HG03442 (cell line): ENCODE data around the gene DCTN1.
"Not testable (repeated sequence)": the region's sequence is repeated elsewhere in the genome, so short reads cannot be mapped to it uniquely, and the experiment has no call there.

Experiments used
- ATAC-seq: cut with Tn5 transposase; IDR thresholded peaks from one replicate; pipeline ENCODE4 v1.9.1; 2021; ENCODE audit warnings: mild to moderate bottlenecking, moderate library complexity; ENCODE audit not compliant: unreplicated experiment

Gene DCTN1

DNA sequence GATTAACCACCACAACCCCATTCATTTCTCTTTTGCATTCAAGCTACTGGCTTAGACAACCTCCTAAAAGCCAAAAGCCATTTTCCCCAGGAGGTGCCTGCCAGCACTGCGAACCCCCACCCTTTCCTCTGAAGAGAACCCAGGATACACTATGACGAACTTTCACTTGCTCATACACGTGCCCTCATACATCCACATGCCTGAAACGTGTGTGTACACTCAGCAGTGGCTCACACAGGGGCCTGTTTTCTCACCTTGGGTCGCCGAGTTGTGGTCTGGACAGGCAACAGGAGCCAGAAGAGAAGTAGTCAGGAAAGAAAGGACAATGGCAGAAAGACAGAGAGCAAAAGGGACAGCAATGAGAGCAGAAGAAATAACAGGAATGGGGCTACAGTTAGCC, 7.4 kb downstream of the DCTN1 start:
- ATAC-seq = no peak

DNA sequence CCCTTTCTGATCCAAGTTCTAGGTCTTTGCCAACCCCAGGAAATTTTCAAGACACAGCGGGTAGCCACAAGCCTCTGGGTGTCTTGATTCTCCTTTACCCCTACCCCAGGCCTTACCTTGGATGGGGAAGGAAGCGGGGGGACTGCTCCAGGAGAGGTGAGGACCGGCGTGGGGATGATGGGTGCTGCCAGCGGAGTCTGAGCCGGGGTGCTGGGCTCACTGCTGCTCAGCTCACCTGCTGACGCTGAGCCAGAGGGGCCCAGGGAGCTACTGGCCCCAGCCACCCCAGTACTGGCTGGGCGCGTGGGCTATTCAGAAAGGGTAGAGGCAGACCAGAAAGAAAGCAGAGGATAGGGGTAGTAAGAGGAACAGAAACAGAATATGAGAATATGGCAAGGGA, 8.7 kb downstream of the DCTN1 start:
- ATAC-seq = no peak

DNA sequence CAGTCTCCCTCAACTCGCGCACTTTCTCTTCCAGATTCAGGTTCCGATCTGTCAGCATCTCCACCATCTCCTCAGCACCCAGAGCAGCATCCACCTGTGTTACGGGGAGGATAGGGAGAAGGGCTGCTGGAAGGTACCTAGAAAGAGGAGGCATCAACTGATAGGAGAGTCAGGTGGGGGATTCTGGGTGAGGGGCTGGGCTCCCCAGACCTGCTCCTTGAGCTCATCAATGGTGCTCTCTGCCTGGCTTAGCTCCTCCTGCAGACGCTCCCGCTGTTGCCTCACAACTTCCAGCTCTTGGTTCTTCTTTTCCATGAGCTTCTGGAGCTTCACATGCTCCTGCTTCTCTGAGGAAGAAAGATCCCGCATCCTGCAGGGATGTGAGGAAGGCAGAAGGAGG, 10.1 kb downstream of the DCTN1 start:
- no peak for ATAC-seq

DNA sequence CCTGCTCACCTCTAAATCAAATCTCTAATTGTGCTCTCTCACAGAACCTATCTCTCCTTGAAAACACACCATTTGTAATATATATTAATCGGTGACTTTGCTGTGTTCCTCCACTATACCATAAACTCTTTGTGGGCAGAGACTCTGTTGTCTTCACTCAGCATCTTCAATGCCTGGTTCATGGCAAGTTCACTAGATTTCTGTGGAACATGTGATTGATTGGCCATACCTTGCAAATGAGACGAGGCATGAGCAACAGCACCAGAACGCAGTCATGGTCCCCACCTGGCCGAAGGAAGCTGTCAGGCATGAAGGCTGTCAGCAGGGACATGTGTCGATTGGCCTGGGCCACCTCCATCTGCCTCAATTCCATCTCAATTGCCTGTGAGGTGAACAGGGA, 11.6 kb downstream of the DCTN1 start:
- ATAC-seq = no peak

DNA sequence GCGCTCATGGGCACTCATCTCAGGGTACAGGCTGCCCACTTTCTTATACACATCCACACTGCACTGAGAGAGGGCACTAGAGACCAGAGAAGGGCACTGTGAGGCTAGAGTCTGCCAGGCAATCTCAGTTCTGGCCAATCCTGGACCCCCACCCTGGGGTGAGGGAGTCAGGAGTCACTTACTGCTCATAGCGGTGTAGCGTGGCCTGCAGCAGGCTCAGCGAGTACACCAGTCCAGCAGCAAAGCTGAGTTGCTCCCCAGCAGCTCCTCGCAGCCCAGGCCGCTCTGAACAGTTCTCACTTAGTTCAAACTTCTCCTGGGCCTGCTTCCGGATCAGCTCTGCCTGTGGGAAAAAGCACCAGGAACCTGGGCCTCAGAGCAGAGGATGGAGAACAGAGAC, 12.3 kb downstream of the DCTN1 start:
- no peak for ATAC-seq

DNA sequence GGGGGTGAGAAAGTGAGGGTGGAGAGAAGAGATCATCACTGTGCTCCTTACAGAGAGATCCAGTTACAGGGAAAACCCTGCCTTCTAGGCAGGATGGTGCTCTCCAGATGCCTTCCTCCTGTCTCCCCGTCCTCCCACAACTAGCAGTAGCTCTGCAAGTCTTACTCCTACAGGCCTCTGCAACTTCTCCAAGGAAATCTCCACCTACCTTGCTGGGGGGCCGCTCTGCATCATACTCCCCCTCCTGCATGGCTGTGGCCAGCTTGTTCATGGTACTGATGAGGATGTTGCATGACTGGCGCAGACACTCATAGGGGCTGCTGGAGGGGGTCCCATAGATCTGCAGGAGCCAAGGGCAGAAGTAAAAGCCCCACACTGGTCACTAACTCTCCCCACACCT, 14.1 kb downstream of the DCTN1 start:
- no peak for ATAC-seq

DNA sequence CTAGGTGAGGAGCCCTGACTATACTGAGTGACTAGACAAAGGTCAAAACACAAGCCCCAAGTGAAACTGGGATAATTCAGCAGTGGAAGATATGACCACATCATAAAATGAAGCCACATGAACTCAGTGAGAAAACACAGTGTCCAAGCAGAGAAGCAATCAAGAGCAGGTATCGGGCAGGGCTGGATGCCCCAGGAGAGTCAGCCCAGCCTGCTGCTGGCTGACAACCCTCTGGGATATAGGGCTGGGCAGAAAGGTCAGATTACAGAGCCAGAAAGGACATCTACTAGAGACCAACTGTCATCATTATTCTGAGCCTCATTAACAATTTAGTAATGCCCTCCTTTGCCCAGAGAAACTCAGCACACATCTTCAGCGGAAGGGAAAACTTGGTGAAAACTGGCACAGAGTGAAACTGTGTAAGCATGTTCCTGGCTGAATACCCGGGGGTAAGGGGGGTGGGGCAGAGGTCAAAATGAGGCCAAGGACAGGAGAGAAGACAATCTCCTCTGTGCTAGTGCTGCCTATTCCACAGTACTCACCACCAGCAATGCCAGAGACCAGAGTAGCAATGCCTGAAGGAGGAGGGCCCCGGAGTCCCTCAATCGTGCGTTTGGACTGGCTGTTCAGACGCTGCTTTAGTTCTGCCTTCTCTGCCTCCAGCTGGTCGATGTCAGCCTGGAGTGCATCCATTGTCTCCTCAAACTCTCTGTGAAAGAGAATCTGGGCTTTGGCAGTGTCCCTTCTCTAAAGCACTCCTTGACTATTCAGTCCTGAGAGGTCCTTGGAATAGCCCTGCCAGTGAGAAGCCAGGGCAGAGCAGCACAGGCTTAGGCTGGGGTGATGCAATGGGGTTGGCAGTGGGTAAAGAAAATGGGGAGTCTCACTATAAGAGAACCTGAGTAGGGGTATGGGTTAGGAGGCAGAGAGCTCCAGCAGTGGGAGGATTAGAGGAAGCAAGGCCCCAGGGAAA, 15.3 kb downstream of the DCTN1 start:
- ATAC-seq = no peak

DNA sequence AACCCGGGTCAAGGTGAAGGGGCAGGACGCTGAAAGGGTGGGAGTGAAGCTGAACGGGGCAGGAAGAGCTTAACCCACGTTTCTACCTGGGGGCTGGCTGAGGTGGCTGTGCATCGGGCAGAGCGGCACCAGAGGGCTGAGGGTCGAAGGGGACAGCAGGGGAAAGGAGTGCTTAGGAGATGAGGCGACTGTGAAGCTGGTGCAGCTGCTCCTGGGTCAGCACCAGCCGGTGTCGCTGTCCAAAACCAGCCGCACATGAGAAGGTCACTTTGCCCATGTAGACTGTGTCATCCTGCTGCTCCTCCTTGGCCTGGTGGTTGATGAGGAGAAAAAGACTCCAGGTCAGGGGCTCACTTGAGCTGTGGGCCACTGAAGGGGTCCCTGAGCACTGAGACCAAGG, 18.8 kb downstream of the DCTN1 start:
- ATAC-seq = no peak

- no peak for ATAC-seq
These were observed 22.5 kb downstream of the DCTN1 start for GRCh38 chr2:74357627-74358026.

DNA sequence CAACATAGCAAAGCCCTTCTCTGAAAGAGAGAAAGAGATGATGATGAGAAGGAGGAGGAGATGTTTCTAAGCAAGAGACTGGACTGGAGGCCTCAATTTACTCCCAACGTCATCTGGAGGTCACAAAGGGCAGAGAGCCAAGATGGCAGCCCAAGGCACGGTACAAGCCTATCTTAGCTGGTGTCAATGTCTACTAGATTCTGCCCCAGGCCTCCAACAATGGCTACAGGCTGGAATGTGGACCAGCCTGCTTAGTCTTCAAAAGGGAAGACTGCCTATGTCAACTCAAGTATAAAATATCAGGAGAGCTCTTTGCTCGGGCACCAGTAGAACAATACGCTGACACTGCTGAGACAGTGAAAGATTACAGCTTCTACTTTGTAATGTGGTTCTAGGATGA, 30.2 kb downstream of the DCTN1 start:
- no peak for ATAC-seq

DNA sequence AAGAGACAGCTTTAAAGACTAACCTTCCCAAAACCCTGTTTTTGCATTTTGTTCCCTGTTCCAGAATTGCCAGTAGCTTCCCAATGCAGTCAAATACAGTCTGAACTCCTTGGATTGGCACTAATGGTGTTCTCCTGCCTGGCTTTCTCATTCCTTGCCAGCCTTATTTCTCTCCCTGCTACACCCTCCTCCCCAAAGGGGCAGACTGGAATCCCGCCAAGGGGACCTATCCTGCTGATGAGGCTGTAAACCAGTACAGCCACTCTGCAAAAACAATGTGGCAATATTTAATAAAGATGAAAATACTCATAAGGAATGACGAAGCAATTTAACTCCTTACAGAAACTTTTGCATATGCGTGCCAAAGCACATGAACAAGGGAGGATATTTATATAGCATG, 32.4 kb downstream of the DCTN1 start:
- no peak for ATAC-seq

- no peak for ATAC-seq
These were observed 32.8 kb downstream of the DCTN1 start for GRCh38 chr2:74347303-74347702.

GRCh38 chr2:74345272-74345943, 34.7 kb downstream of the DCTN1 start:
- ATAC-seq = no peak

DNA sequence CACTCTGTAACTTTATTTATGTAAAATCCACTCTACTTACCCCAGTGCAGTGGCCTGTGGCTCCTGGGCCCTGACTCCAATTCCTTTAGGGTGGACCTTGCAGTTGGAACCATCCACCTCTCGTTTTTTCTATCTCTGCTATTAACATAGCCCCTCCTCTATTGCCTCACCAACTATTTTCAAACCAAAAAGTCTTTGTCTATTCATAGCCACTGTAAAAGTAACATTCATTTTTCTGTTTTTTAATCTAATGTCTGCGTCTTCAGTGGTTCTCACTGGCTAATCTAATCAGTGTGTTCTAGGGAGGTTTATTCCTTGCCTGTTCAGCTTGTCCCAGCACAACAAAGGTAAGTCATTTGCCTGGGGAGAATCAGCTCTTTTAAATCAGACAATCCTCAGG, 36.8 kb downstream of the DCTN1 start, which contains the start of gene SLC4A5:
Gene SLC4A5, minus strand, starts transcription at position 101 of the 400 bp plus-strand sequence. CDS start 28,393 bp downstream, outside the sequence.
- ATAC-seq = no peak

DNA sequence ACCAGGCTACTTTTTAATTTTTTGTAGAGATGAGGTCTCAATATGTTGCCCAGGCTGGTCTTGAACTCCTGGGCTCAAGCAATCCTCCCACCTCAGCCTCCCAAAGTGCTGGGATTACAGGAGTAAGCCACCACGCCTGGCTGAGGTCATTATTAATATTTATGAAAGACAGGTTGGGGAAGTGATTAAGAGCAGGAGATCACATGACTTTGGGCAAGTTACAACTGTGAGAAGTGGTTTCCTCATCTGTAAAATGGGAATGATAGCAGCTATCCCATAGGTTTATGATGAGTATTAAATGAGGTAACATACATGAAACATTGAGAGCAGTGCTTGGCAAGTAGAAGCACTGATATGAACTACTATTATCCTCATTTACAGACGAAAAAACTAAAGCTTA, 43.9 kb downstream of the DCTN1 start:
- not testable (repeated sequence) for ATAC-seq

- ATAC-seq = no peak
These were observed 45.2 kb downstream of the DCTN1 start for GRCh38 chr2:74334931-74335333.

GRCh38 chr2:74333896-74334586, 46.1 kb downstream of the DCTN1 start:
- no peak for ATAC-seq

- no peak for ATAC-seq
These were observed 46.9 kb downstream of the DCTN1 start for GRCh38 chr2:74333175-74333574.

DNA sequence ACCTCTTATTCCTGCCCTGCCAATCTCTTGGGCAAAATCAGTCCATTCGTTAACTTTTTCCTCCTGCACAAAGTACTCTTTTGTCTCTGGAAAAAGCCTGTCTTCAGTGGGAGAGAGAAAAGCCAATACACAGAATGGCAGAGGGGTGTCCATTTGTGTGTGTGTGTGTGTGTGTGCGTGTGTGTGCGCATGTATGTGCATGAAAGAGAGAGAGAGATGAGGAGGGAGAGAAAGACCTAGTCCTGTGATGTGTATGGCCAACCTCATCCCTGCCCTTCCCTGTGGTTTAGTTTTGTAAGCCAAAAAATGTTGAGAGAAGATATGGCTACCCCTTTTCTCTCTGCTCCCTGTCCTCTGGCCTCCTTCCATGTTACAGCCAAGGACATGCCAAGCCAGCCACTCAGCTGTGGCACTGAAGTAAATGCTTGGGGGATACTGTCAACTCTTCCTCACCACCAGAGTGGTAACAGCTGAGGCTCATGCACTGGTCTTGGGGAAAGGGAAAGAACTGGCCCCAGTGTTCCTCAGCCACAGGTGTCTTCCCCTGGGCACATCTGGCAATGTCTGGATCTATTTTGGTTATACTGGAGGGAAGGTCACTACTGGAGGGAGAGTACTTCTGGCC, 47.4 kb downstream of the DCTN1 start:
- no peak for ATAC-seq

DNA sequence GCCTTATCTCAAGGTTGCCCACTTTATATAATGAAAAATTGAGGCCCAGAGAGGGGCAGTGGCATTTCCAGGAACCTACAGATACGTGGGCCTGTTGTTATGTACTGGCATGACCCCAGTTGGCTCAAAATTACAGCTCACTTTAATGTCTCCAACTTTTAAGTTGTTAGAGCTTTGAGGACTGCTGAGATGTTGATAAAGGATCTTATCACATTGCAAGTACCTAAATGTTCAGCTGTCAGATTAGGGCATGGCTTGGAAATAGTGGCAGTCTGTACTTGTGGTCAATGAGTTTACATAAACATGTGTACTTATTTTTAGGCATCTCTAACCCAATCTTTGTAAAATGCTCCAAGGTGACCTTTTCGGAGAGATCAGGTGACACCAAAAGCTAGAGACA, 51.5 kb downstream of the DCTN1 start:
- no peak for ATAC-seq

- ATAC-seq = no peak
These were observed 52.0 kb downstream of the DCTN1 start for GRCh38 chr2:74328074-74328473.
